GM12873 (cell line): Measurements from ENCODE around the gene MLF2.

ENCODE experiments used
- CTCF ChIP-seq: IDR thresholded peaks from 2 replicates; pipeline ENCODE4 v1.5.1; 2012; ENCODE audit warnings: low read depth, mild to moderate bottlenecking, moderate library complexity, low read length, control low read depth; ENCODE audit not compliant: insufficient read depth; ENCODE audit errors: missing control alignments

Gene MLF2

GRCh38 chr12:6765634-6766581 is 13.0 kb upstream of the MLF2 start, which contains the start of gene PTMS:
PTMS (plus strand) TSS chr12:6766363; CDS start chr12:6766706, 343 bp downstream.
- TF ChIP-seq CTCF, result no peak

GRCh38 chr12:6765048-6765633 is 12.2 kb upstream of the MLF2 start:
- no peak for TF ChIP-seq CTCF

- TF ChIP-seq CTCF, result no peak
These were observed 11.3 kb upstream of the MLF2 start for GRCh38 chr12:6764011-6764828.

- TF ChIP-seq CTCF, result no peak
These were observed 10.4 kb upstream of the MLF2 start for GRCh38 chr12:6763380-6763779.

- no peak for TF ChIP-seq CTCF
These were observed 6.8 kb upstream of the MLF2 start for GRCh38 chr12:6759741-6760140.

- no peak for TF ChIP-seq CTCF
These were observed 5.7 kb upstream of the MLF2 start for GRCh38 chr12:6758506-6759095.
